DND-41 (cell line): ENCODE results near the gene CCDC69.

Experiments
- EZH2 ChIP-seq: IDR thresholded peaks from 3 replicates; pipeline ENCODE4 v1.6.1; 2012; ENCODE audit warnings: borderline replicate concordance, low read depth, mild to moderate bottlenecking, moderate library complexity, low read length, inconsistent platforms; ENCODE audit not compliant: severe bottlenecking
- TF ChIP-seq, protein P1 (sequence below): IDR thresholded peaks from 2 replicates; pipeline ENCODE4 v1.5.1; 2012; ENCODE audit warnings: borderline replicate concordance, low read length, moderate library complexity, mild to moderate bottlenecking; ENCODE audit not compliant: poor library complexity, severe bottlenecking; ENCODE audit errors: extremely low read depth

DNA sequence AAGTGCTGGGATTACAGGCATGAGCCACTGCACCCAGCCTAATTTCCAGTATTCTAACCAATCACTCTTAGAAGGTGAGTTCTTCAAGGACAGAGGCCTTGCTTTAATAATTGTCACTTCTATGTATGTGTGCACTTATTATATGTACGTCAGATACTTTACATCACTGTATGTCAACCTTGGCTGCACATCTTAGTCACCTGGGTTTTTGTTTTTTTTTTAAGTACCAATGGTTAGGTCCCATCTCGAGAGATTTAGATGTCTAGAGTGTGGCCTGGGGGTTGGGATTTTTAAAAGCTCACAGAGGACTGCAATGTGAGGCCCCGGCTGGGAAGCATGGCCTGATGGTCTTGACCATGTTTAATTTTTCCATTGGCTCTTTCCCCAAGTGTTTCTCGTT is 19.2 kb upstream of the CCDC69 start:
- TF ChIP-seq, protein P1, sequence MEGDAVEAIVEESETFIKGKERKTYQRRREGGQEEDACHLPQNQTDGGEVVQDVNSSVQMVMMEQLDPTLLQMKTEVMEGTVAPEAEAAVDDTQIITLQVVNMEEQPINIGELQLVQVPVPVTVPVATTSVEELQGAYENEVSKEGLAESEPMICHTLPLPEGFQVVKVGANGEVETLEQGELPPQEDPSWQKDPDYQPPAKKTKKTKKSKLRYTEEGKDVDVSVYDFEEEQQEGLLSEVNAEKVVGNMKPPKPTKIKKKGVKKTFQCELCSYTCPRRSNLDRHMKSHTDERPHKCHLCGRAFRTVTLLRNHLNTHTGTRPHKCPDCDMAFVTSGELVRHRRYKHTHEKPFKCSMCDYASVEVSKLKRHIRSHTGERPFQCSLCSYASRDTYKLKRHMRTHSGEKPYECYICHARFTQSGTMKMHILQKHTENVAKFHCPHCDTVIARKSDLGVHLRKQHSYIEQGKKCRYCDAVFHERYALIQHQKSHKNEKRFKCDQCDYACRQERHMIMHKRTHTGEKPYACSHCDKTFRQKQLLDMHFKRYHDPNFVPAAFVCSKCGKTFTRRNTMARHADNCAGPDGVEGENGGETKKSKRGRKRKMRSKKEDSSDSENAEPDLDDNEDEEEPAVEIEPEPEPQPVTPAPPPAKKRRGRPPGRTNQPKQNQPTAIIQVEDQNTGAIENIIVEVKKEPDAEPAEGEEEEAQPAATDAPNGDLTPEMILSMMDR = no peak
- TF ChIP-seq EZH2 = no peak
